HG02840 (cell line): ENCODE data around the gene SCAMP1.
A peak's percentile ranks its signal among the peaks of the same experiment; 100 is the strongest.
"Not testable (repeated sequence)": the region's sequence is repeated elsewhere in the genome, so short reads cannot be mapped to it uniquely, and the experiment has no call there.

Experiments
- ATAC-seq: cut with Tn5 transposase; IDR thresholded peaks from one replicate; pipeline ENCODE4 v1.9.1; 2021; ENCODE audit warnings: mild to moderate bottlenecking, moderate library complexity, moderate number of reproducible peaks; ENCODE audit not compliant: unreplicated experiment, low FRiP score

Gene SCAMP1

GRCh38 chr5:78419396-78419795, 59.0 kb downstream of the SCAMP1 start:
- ATAC-seq = no peak

GRCh38 chr5:78420548-78420947, 60.1 kb downstream of the SCAMP1 start:
- no peak for ATAC-seq

- ATAC-seq = no peak
These were observed 64.2 kb downstream of the SCAMP1 start for GRCh38 chr5:78424665-78425064.

GRCh38 chr5:78429332-78429980, 69.0 kb downstream of the SCAMP1 start:
- ATAC-seq = no peak

- ATAC-seq = no peak
These were observed 70.4 kb downstream of the SCAMP1 start for GRCh38 chr5:78430866-78431265.

- no peak for ATAC-seq
These were observed 73.6 kb downstream of the SCAMP1 start for GRCh38 chr5:78433972-78434371.

- ATAC-seq = no peak
These were observed 87.5 kb downstream of the SCAMP1 start for GRCh38 chr5:78447775-78448424.

- no peak for ATAC-seq
These were observed 88.7 kb downstream of the SCAMP1 start for GRCh38 chr5:78449103-78449502.

- not testable (repeated sequence) for ATAC-seq
These were observed 97.1 kb downstream of the SCAMP1 start for GRCh38 chr5:78457507-78457906.

GRCh38 chr5:78458843-78459242, 98.4 kb downstream of the SCAMP1 start:
- ATAC-seq = no peak

- no peak for ATAC-seq
These were observed 106.7 kb downstream of the SCAMP1 start for GRCh38 chr5:78467140-78467539.

GRCh38 chr5:78467752-78468357, 107.4 kb downstream of the SCAMP1 start:
- no peak for ATAC-seq

GRCh38 chr5:78471896-78472295, 111.5 kb downstream of the SCAMP1 start:
- no peak for ATAC-seq

GRCh38 chr5:78472469-78473106, 112.2 kb downstream of the SCAMP1 start:
- no peak for ATAC-seq

GRCh38 chr5:78473751-78474150, 113.3 kb downstream of the SCAMP1 start:
- ATAC-seq = no peak

GRCh38 chr5:78475370-78475769, 115.0 kb downstream of the SCAMP1 start:
- no peak for ATAC-seq

- no peak for ATAC-seq
These were observed 116.4 kb downstream of the SCAMP1 start for GRCh38 chr5:78476795-78477194.

- ATAC-seq = no peak
These were observed 122.5 kb downstream of the SCAMP1 start for GRCh38 chr5:78482948-78483347.

GRCh38 chr5:78483809-78484521, 123.5 kb downstream of the SCAMP1 start:
- ATAC-seq = peak; percentile 82

- ATAC-seq = no peak
These were observed 125.8 kb downstream of the SCAMP1 start for GRCh38 chr5:78486218-78486617.

- ATAC-seq = no peak
These were observed 127.4 kb downstream of the SCAMP1 start for GRCh38 chr5:78487846-78488245.
